ENCODE results near the gene ELL3. TPM values are rescaled to one million over a fixed set of nuclear protein-coding genes. Genes with fewer than 3 reads are reported as not detected.
"Not testable (repeated sequence)": the region's sequence is repeated elsewhere in the genome, so short reads cannot be mapped to it uniquely, and the experiment has no call there.

The ELL3 gene
- total and polyA plus RNA-seq, 4 experiments from 2014 or later: 1.1 to 2.6 (median 1.5) TPM

DNA sequence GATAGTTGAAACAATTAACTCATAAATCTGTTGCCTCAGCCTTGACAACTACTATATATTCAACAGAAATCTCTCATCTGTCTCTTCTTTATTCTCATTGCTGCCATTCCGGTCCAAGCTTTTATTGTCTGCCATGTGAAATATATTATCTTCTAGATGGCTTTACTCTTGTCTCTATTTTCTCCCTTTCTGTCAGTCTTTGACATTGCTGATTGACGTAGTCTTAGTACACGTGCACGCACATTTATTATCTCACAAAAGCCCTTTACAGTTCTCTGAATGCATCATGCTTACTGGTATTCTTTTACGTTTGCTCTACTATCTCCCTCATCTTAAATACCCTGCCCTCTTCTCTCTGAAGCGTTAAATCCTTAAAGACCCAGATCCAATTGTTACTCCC is 24.9 kb downstream of the ELL3 start:
- ChIA-PET CTCF (ENCODE audit: partially characterized antibody) (interaction anchor here (5.5 kb wide), 1 partner anchor 26 kb away, joined by 26 read pairs; the partner anchor contains the start of gene ELL3), POLR2A (ENCODE audit: partially characterized antibody) (interaction anchor here (2.1 kb wide), 1 partner anchor 41 kb away, joined by 9 read pairs; the partner anchor contains the start of gene SERF2)
- H3K4me1 Mint-ChIP-seq: peaks cover 27 to 67% (median 47%) of the 10 kb centered on the region in 4 donors
- no peak overlapping the region for H3K27ac ChIP-seq (ENCODE audit: low read depth, low read length)
- peak overlapping the region; percentile 18 to 96 (median 44) for H3K27ac Mint-ChIP-seq
- peaks cover 34% of the 10 kb centered on the region for H3K36me3 ChIP-seq (ENCODE audit: insufficient read depth, low read length)
- H3K27me3 Mint-ChIP-seq: no peaks in the 10 kb centered on the region
- H3K9me3 ChIP-seq (ENCODE audit: control insufficient read depth in 1 of 2, low read length in 2 of 2): no peaks in the 10 kb centered on the region
- peaks cover 0 to under 1% (median 0%) of the 10 kb centered on the region in 8 donors for H3K9me3 Mint-ChIP-seq
- H3K4me1 ChIP-seq (ENCODE audit: insufficient read depth, low read length): peaks cover 66% of the 10 kb centered on the region
- H3K4me3 ChIP-seq (ENCODE audit: low read length in 2 of 2): no peak overlapping the region
- intact Hi-C loops (cut with micrococcal nuclease): no loop called here
- H3K27me3 ChIP-seq (ENCODE audit: insufficient read depth, low read length): no peaks in the 10 kb centered on the region
- peak overlapping the region in 7 of 8 donors; percentile 2 to 87 (median 52) for H3K4me3 Mint-ChIP-seq
- peaks cover 18 to 48% of the 10 kb centered on the region in 2 donors for H3K36me3 Mint-ChIP-seq
- DNase-seq: no peak

GRCh38 chr15:43749690-43750345 is 26.9 kb downstream of the ELL3 start:
- POLR2A ChIA-PET (ENCODE audit: partially characterized antibody): interaction anchor here (0.6 to 2.7 kb wide), 11 partner anchors 9 to 909 kb away, joined by 3 to 15 read pairs (median 5); partner anchors contain the start of genes EIF3J, ELL3, HYPK and MFAP1

DNA sequence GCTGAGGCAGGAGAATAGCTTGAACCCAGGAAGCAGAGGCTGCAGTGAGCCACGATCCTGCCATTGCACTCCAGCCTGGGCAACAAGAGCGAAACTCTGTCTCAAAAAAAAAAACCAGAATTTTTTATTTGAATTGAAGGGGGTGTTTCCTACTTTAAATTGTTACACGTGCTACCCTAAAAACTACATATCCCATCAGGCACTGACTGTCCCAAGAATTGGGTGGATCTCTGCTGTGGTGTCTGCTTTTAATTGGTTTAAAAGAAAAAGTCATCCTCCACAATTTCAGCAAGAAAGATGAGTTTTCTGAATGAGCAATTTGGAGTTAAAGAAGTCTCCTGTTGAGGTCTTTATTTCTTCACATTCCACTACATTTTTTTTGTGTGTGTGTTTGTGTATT is 28.4 kb downstream of the ELL3 start:
- ChIA-PET CTCF (ENCODE audit: partially characterized antibody) (interaction anchor here (1.1 to 5.5 kb wide), 2 partner anchors 8 to 29 kb away, joined by 3 to 26 read pairs; partner anchors contain the start of gene ELL3), POLR2A (ENCODE audit: partially characterized antibody) (interaction anchor here (1.9 to 2.7 kb wide), 2 partner anchors 29 to 44 kb away, joined by 7 to 15 read pairs; partner anchors contain the start of genes ELL3 and SERF2)
- intact Hi-C loops (cut with micrococcal nuclease): loop anchor here (2.0 to 5.0 kb wide), 3 partner anchors 28 to 826 kb away; partner anchors contain the start of genes ELL3 and TTBK2
- peaks cover 0 to 2% (median 0%) of the 10 kb centered on the region in 8 donors for H3K9me3 Mint-ChIP-seq
- H3K36me3 Mint-ChIP-seq: peaks cover 9 to 29% of the 10 kb centered on the region in 2 donors
- Histone ChIP-seq H3K9me3 (ENCODE audit: control insufficient read depth in 1 of 2, low read length in 2 of 2) (no peaks in the 10 kb centered on the region), H3K27me3 (ENCODE audit: insufficient read depth, low read length) (no peaks in the 10 kb centered on the region), H3K4me1 (ENCODE audit: insufficient read depth, low read length) (peaks cover 55% of the 10 kb centered on the region), H3K36me3 (ENCODE audit: insufficient read depth, low read length) (peaks cover 15% of the 10 kb centered on the region), H3K4me3 (ENCODE audit: low read length in 2 of 2) (peak overlapping the region in 1 of 2 donors; percentile 2), H3K27ac (ENCODE audit: low read depth, low read length) (peak overlapping the region; percentile 26)
- no peaks in the 10 kb centered on the region for H3K27me3 Mint-ChIP-seq
- peak overlapping the region; percentile 48 to 99 (median 95) for H3K4me3 Mint-ChIP-seq
- H3K4me1 Mint-ChIP-seq: peaks cover 28 to 68% (median 45%) of the 10 kb centered on the region in 4 donors
- H3K27ac Mint-ChIP-seq: peak overlapping the region; percentile 84 to 96 (median 93)
- DNase-seq: peak; percentile 51 to 62 (median 54)

More at GRCh38 chr15:43749690-43750345, 26.9 kb downstream of the ELL3 start:
- Mint-ChIP-seq H3K36me3 (peaks cover 9 to 37% of the 10 kb centered on the region in 2 donors), H3K4me3 (peak overlapping the region; percentile 69 to 87 (median 82)), H3K9me3 (peaks cover 0 to 2% (median 0%) of the 10 kb centered on the region in 8 donors), H3K27me3 (no peaks in the 10 kb centered on the region), H3K27ac (peak overlapping the region; percentile 91 to 96 (median 94)), H3K4me1 (peaks cover 27 to 70% (median 47%) of the 10 kb centered on the region in 4 donors)
- intact Hi-C loops (cut with micrococcal nuclease): loop anchor here (1.0 to 5.0 kb wide), 4 partner anchors 27 to 828 kb away; partner anchors contain the start of genes ELL3, MFAP1 and TTBK2
- Histone ChIP-seq H3K9me3 (ENCODE audit: control insufficient read depth in 1 of 2, low read length in 2 of 2) (no peaks in the 10 kb centered on the region), H3K27ac (ENCODE audit: low read depth, low read length) (peak overlapping the region; percentile 59), H3K4me1 (ENCODE audit: insufficient read depth, low read length) (peaks cover 66% of the 10 kb centered on the region), H3K36me3 (ENCODE audit: insufficient read depth, low read length) (peaks cover 25% of the 10 kb centered on the region), H3K27me3 (ENCODE audit: insufficient read depth, low read length) (no peaks in the 10 kb centered on the region), H3K4me3 (ENCODE audit: low read length in 2 of 2) (peak overlapping the region in 1 of 2 donors; percentile 49)
- CTCF ChIA-PET (ENCODE audit: partially characterized antibody): interaction anchor here (0.7 to 5.5 kb wide), 5 partner anchors 12 to 43 kb away, joined by 3 to 26 read pairs (median 5); partner anchors contain the start of gene ELL3
- DNase-seq: peak; percentile 75 to 86 (median 82)

GRCh38 chr15:43746903-43747309 is 29.9 kb downstream of the ELL3 start:
- Histone ChIP-seq H3K27ac (ENCODE audit: low read depth, low read length) (peak overlapping the region; percentile 86), H3K4me3 (ENCODE audit: low read length in 2 of 2) (peak overlapping the region; percentile 40 to 80), H3K4me1 (ENCODE audit: insufficient read depth, low read length) (peaks cover 40% of the 10 kb centered on the region)
- peak overlapping the region; percentile 93 to 99 (median 95) for H3K4me3 Mint-ChIP-seq
- not testable (repeated sequence) for H3K36me3 ChIP-seq (ENCODE audit: insufficient read depth, low read length); H3K9me3 ChIP-seq (ENCODE audit: control insufficient read depth in 1 of 2, low read length in 2 of 2); H3K9me3 Mint-ChIP-seq; H3K27me3 Mint-ChIP-seq; H3K27me3 ChIP-seq (ENCODE audit: insufficient read depth, low read length)
- peak overlapping the region; percentile 93 to 98 (median 96) for H3K27ac Mint-ChIP-seq
- intact Hi-C loops (cut with micrococcal nuclease): loop anchor here (1.0 to 5.0 kb wide), 4 partner anchors 22 to 825 kb away; partner anchors contain the start of genes SERF2 and TTBK2
- ChIA-PET CTCF (ENCODE audit: partially characterized antibody) (interaction anchor here (0.6 to 1.9 kb wide), 2 partner anchors 23 to 30 kb away, joined by 3 to 6 read pairs; partner anchors contain the start of gene ELL3), POLR2A (ENCODE audit: partially characterized antibody) (interaction anchor here (0.8 to 3.1 kb wide), 7 partner anchors 8 to 53 kb away, joined by 3 to 22 read pairs (median 7); partner anchors contain the start of genes ELL3, HYPK, SERF2 and SERINC4)
- peaks cover 20 to 54% (median 35%) of the 10 kb centered on the region in 4 donors for H3K4me1 Mint-ChIP-seq
- H3K36me3 Mint-ChIP-seq: peaks cover 6 to 19% of the 10 kb centered on the region in 2 donors
- DNase-seq: peak in 2 of 5 donors; percentile 34 to 44

DNA sequence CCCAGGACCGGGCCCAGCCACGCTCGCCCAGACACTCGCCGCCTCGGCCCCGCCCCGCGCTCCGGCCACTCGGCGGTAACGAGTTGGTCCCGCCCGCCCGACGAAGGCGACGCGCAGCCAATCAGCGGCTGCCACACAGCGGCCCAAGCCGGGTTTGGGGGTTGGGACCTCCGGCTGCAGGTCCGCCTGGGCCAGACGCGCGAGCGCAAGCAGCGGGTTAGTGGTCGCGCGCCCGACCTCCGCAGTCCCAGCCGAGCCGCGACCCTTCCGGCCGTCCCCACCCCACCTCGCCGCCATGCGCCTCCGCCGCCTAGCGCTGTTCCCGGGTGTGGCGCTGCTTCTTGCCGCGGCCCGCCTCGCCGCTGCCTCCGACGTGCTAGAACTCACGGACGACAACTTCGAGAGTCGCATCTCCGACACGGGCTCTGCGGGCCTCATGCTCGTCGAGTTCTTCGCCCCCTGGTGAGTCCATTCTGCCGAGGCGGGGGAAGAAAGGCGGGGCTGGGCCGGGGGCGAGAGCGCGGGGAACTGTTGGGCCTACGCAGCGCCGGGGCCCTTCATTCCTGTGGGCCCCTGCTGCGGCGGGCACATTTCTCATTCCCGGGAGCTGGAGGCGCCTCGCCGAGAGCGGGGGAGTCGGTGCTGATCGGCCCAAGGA is 30.4 kb downstream of the ELL3 start, which contains the start of gene PDIA3:
TSS of gene PDIA3 (plus strand) at position 194 of the 658 bp plus-strand sequence. CDS start at position 296, 102 bp downstream.
- ChIA-PET POLR2A (ENCODE audit: partially characterized antibody) (interaction anchor here (0.8 to 3.1 kb wide), 11 partner anchors 9 to 81 kb away, joined by 3 to 22 read pairs (median 4); partner anchors contain the start of genes ELL3, HYPK, SERF2 and SERINC4), CTCF (ENCODE audit: partially characterized antibody) (interaction anchor here (0.6 to 1.9 kb wide), 2 partner anchors 24 to 31 kb away, joined by 3 to 6 read pairs; partner anchors contain the start of gene ELL3)
- H3K9me3 Mint-ChIP-seq; H3K27me3 ChIP-seq (ENCODE audit: insufficient read depth, low read length); H3K27me3 Mint-ChIP-seq; H3K9me3 ChIP-seq (ENCODE audit: control insufficient read depth in 1 of 2, low read length in 2 of 2); H3K36me3 ChIP-seq (ENCODE audit: insufficient read depth, low read length): not testable (repeated sequence)
- intact Hi-C loops (cut with micrococcal nuclease): loop anchor here (1.0 to 5.0 kb wide), 4 partner anchors 22 to 824 kb away; partner anchors contain the start of genes SERF2 and TTBK2
- peak within 1 kb of the TSS; percentile 86 for H3K27ac ChIP-seq (ENCODE audit: low read depth, low read length)
- peak within 1 kb of the TSS; percentile 40 to 80 for H3K4me3 ChIP-seq (ENCODE audit: low read length in 2 of 2)
- Mint-ChIP-seq H3K4me3 (peak within 1 kb of the TSS; percentile 93 to 99 (median 95)), H3K36me3 (peaks cover 3 to 17% of the 10 kb centered on the region in 2 donors), H3K27ac (peak within 1 kb of the TSS; percentile 93 to 98 (median 96)), H3K4me1 (peaks cover 16 to 48% (median 30%) of the 10 kb centered on the region in 4 donors)
- peak; percentile 81 to 85 (median 81) for DNase-seq
- H3K4me1 ChIP-seq (ENCODE audit: insufficient read depth, low read length): peaks cover 35% of the 10 kb centered on the region

DNA sequence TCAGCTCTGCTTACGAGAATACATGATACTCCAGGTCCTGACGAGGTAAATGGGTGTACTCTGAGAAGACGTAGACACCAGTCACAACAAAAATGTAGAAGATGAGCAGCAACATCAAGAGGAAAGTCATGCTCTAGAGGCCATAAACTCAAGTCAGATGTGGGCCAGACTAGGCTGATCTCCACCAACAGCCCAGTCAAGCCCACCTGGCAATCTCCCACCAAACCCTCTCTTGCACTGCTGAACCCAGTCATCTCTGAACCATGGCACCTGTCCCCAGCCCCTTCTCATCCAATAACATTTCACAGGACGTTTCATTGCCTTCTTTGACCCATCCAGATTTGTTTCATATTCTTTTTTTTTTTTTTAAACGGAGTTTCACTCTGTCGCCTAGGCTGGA is 41.4 kb downstream of the ELL3 start:
- H3K4me1 Mint-ChIP-seq: no peaks in the 10 kb centered on the region
- no peaks in the 10 kb centered on the region for H3K4me1 ChIP-seq (ENCODE audit: insufficient read depth, low read length)
- H3K36me3 ChIP-seq (ENCODE audit: insufficient read depth, low read length): no peaks in the 10 kb centered on the region
- peaks cover 0 to 1% of the 10 kb centered on the region in 2 donors for H3K27me3 Mint-ChIP-seq
- no peak overlapping the region for H3K4me3 ChIP-seq (ENCODE audit: low read length in 2 of 2)
- no peaks in the 10 kb centered on the region for H3K9me3 ChIP-seq (ENCODE audit: control insufficient read depth in 1 of 2, low read length in 2 of 2)
- CTCF ChIA-PET (ENCODE audit: partially characterized antibody): no interaction called here
- intact Hi-C loops (cut with micrococcal nuclease): no loop called here
- H3K4me3 Mint-ChIP-seq: no peak overlapping the region
- no peaks in the 10 kb centered on the region for H3K9me3 Mint-ChIP-seq
- no peak for DNase-seq
- no peaks in the 10 kb centered on the region for H3K36me3 Mint-ChIP-seq
- H3K27ac ChIP-seq (ENCODE audit: low read depth, low read length): no peak overlapping the region
- H3K27ac Mint-ChIP-seq: no peak overlapping the region
- no peaks in the 10 kb centered on the region for H3K27me3 ChIP-seq (ENCODE audit: insufficient read depth, low read length)
- POLR2A ChIA-PET (ENCODE audit: partially characterized antibody): interaction anchor here (0.8 kb wide), 1 partner anchor 10 kb away, joined by 3 read pairs; the partner anchor contains the start of gene PDIA3

Data from CD4-positive, alpha-beta memory T cell (primary cell).